ENCODE results near the gene CRIP3. TPM values are rescaled to one million over a fixed set of nuclear protein-coding genes. Genes with fewer than 3 reads are reported as not detected.

CRIP3 gene
- total and polyA plus RNA-seq, 10 of the 15 experiments (the other 5 are each of a cell fraction or from before 2014, with no cell fraction given): 1.5 to 9.2 (median 2.2) TPM

- TF ChIP-seq, protein P1, sequence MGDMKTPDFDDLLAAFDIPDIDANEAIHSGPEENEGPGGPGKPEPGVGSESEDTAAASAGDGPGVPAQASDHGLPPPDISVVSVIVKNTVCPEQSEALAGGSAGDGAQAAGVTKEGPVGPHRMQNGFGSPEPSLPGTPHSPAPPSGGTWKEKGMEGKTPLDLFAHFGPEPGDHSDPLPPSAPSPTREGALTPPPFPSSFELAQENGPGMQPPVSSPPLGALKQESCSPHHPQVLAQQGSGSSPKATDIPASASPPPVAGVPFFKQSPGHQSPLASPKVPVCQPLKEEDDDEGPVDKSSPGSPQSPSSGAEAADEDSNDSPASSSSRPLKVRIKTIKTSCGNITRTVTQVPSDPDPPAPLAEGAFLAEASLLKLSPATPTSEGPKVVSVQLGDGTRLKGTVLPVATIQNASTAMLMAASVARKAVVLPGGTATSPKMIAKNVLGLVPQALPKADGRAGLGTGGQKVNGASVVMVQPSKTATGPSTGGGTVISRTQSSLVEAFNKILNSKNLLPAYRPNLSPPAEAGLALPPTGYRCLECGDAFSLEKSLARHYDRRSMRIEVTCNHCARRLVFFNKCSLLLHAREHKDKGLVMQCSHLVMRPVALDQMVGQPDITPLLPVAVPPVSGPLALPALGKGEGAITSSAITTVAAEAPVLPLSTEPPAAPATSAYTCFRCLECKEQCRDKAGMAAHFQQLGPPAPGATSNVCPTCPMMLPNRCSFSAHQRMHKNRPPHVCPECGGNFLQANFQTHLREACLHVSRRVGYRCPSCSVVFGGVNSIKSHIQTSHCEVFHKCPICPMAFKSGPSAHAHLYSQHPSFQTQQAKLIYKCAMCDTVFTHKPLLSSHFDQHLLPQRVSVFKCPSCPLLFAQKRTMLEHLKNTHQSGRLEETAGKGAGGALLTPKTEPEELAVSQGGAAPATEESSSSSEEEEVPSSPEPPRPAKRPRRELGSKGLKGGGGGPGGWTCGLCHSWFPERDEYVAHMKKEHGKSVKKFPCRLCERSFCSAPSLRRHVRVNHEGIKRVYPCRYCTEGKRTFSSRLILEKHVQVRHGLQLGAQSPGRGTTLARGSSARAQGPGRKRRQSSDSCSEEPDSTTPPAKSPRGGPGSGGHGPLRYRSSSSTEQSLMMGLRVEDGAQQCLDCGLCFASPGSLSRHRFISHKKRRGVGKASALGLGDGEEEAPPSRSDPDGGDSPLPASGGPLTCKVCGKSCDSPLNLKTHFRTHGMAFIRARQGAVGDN (IDR thresholded peaks at IDR 0.05): peak; percentile 96
- TF ChIP-seq, protein P2, sequence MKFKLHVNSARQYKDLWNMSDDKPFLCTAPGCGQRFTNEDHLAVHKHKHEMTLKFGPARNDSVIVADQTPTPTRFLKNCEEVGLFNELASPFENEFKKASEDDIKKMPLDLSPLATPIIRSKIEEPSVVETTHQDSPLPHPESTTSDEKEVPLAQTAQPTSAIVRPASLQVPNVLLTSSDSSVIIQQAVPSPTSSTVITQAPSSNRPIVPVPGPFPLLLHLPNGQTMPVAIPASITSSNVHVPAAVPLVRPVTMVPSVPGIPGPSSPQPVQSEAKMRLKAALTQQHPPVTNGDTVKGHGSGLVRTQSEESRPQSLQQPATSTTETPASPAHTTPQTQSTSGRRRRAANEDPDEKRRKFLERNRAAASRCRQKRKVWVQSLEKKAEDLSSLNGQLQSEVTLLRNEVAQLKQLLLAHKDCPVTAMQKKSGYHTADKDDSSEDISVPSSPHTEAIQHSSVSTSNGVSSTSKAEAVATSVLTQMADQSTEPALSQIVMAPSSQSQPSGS (IDR thresholded peaks at IDR 0.05; ENCODE audit: low read length): peak; percentile 69; the same call in 1 of the 2 replicates
- TF ChIP-seq EED (IDR thresholded peaks at IDR 0.05; ENCODE audit: low read depth) (0 out of 2 replicates have a peak, but pooled peaks have one; percentile 31), ATF7 (IDR thresholded peaks at IDR 0.05; ENCODE audit: low read depth) (peak; percentile 88), YY1 (IDR thresholded peaks at IDR 0.05; ENCODE audit: low read depth, low read length) (peak; percentile 60; the same call in 1 of the 2 replicates), SMARCA5 (IDR thresholded peaks at IDR 0.05) (0 out of 2 replicates have a peak, but pooled peaks have one; percentile 3), BCL11A (IDR thresholded peaks at IDR 0.05; ENCODE audit: low read depth, low read length) (peak; percentile 54; the same call in 1 of the 2 replicates), JUND (IDR thresholded peaks at IDR 0.05; ENCODE audit: low read depth, low read length) (peak; percentile 47; the same call in 1 of the 2 replicates), SIN3A (IDR thresholded peaks at IDR 0.05; ENCODE audit: low read depth, low read length) (no peak), NFIC (IDR thresholded peaks at IDR 0.05; ENCODE audit: low read depth, low read length) (peak; percentile 43), SMC3 (IDR thresholded peaks at IDR 0.05; ENCODE audit: borderline replicate concordance, low read length) (0 out of 2 replicates have a peak, but pooled peaks have one; percentile 8), RELA (IDR thresholded peaks at IDR 0.05; ENCODE audit: borderline replicate concordance, partially characterized antibody) (no peak), MTA2 (IDR thresholded peaks at IDR 0.05; ENCODE audit: low read depth) (peak; percentile 72), CREB1 (IDR thresholded peaks at IDR 0.05; ENCODE audit: low read depth) (0 out of 2 replicates have a peak, but pooled peaks have one; percentile 28), SRF (IDR thresholded peaks at IDR 0.05; ENCODE audit: low read depth in 2 of 2, low read length in 2 of 2) (no peak), NBN (IDR thresholded peaks at IDR 0.05) (no peak; the same call in 1 of the 2 replicates), SP1 (IDR thresholded peaks at IDR 0.05; ENCODE audit: low read depth, low read length) (peak; percentile 48), NR2F1 (conservative IDR thresholded peaks at IDR 0.05) (0 out of 2 replicates have a peak, but pooled peaks have one; percentile 8)
- TF ChIP-seq, protein P3, sequence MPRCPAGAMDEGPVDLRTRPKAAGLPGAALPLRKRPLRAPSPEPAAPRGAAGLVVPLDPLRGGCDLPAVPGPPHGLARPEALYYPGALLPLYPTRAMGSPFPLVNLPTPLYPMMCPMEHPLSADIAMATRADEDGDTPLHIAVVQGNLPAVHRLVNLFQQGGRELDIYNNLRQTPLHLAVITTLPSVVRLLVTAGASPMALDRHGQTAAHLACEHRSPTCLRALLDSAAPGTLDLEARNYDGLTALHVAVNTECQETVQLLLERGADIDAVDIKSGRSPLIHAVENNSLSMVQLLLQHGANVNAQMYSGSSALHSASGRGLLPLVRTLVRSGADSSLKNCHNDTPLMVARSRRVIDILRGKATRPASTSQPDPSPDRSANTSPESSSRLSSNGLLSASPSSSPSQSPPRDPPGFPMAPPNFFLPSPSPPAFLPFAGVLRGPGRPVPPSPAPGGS (IDR thresholded peaks at IDR 0.05; ENCODE audit: borderline replicate concordance, insufficient read depth, low read depth, low read length, poor library complexity, severe bottlenecking): peak; percentile 52
- TF ChIP-seq, protein P4, sequence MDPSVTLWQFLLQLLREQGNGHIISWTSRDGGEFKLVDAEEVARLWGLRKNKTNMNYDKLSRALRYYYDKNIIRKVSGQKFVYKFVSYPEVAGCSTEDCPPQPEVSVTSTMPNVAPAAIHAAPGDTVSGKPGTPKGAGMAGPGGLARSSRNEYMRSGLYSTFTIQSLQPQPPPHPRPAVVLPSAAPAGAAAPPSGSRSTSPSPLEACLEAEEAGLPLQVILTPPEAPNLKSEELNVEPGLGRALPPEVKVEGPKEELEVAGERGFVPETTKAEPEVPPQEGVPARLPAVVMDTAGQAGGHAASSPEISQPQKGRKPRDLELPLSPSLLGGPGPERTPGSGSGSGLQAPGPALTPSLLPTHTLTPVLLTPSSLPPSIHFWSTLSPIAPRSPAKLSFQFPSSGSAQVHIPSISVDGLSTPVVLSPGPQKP (IDR thresholded peaks at IDR 0.05; ENCODE audit: low read depth, low read length): no peak
These were observed 30.5 kb upstream of the CRIP3 start (continued) for GRCh38 chr6:43339168-43339567.
